ENCODE measurements around the gene IL32.

Gene IL32

DNA sequence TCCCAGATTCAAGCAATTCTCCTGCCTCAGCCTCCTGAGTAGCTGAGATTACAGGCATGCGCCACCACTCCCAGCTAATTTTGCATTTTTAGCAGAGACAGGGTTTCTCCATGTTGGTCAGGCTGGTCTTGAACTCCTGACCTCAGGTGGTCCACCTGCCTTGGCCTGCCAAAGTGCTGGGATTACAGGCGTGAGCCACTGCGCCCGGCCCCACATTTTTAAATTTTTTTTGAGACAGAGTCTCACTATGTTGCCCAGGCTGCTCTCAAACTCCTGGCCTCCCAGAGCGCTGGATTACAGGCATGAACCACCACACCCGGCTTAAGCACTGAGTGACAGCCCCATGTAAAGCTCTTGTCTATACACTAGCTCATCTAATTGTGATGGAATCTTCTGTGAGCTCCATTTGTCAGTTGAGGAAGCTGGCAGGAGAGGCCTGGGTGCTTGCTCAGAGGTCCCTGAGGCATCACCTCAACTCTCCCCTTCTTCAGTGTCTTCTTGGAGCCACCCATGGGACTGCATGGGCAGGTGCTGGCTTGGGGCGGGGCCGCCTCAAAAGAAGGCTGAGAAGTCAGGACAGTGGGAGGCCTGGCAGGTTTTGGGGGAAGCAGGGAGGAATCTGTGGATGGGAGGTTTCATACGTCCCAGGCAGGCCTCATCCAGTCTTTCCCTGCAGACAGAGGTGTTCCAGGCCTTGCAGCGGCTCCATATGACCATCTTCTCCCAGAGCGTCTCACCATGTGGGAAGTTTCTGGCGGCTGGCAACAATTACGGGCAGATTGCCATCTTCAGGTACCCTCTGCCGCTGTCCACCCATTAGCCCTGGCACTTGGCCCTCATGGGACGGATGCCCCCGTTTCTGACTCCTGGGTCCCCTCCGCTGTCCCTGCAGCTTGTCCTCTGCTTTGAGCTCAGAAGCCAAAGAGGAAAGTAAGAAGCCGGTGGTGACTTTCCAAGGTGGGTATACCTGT is 40.1 kb upstream of the IL32 start:
- H3K9me3 ChIP-seq (ENCODE audit: insufficient read depth, low read depth, low read length), result no peaks in the 10 kb centered on the region
- no peaks in the 10 kb centered on the region for H3K27me3 ChIP-seq (ENCODE audit: insufficient read depth, low read length, poor library complexity, severe bottlenecking)
- TF ChIP-seq CTCF (conservative IDR thresholded peaks at IDR 0.05; ENCODE audit: low read length) (no peak), EZH2phosphoT487 (IDR thresholded peaks at IDR 0.05; ENCODE audit: borderline replicate concordance) (no peak)
- H3K9me2 ChIP-seq (replicated peaks; ENCODE audit: low read depth, low read length), result no peaks in the 10 kb centered on the region
- no peak overlapping the region for H3K4me3 ChIP-seq (ENCODE audit: low read length, poor library complexity, severe bottlenecking)
- H3K9ac ChIP-seq (ENCODE audit: low read depth, low read length, poor library complexity, severe bottlenecking), result no peak overlapping the region
- peaks cover 12% of the 10 kb centered on the region for H4K20me1 ChIP-seq (ENCODE audit: insufficient read depth, low read length, poor library complexity, severe bottlenecking)
- H3K79me2 ChIP-seq (ENCODE audit: insufficient read depth, low read length), result peaks cover 29% of the 10 kb centered on the region
- H3K36me3 ChIP-seq (ENCODE audit: insufficient read depth, low read length), result no peaks in the 10 kb centered on the region
- H3K4me1 ChIP-seq (ENCODE audit: insufficient read depth, low read length, poor library complexity, severe bottlenecking), result peaks cover 15% of the 10 kb centered on the region
- H3K4me2 ChIP-seq (ENCODE audit: low read depth, low read length, poor library complexity, severe bottlenecking), result no peak overlapping the region
- no peaks in the 10 kb centered on the region for H3F3A ChIP-seq (ENCODE audit: low read depth)
- H2AFZ ChIP-seq (ENCODE audit: low read length), result no peak overlapping the region

DNA sequence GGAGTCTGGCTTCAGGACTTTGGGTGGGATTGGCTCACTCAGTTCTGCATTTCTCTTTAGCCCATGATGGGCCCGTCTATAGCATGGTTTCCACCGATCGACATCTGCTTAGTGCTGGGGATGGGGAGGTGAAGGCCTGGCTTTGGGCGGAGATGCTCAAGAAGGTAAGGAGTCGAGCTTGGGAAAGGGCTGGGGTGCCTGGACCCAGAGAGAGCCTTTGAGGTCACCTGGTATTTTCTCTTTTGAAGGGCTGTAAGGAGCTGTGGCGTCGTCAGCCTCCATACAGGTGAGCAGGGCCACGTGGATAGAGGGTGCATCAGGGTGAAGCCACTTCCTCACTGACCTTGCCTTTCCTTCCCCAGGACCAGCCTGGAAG is 39.4 kb upstream of the IL32 start:
- Histone ChIP-seq H2AFZ (ENCODE audit: low read length) (no peak overlapping the region), H3K4me3 (ENCODE audit: low read length, poor library complexity, severe bottlenecking) (no peak overlapping the region), H3K9ac (ENCODE audit: low read depth, low read length, poor library complexity, severe bottlenecking) (no peak overlapping the region), H3K4me1 (ENCODE audit: insufficient read depth, low read length, poor library complexity, severe bottlenecking) (peaks cover 15% of the 10 kb centered on the region), H3K9me2 (replicated peaks; ENCODE audit: low read depth, low read length) (no peaks in the 10 kb centered on the region), H3K9me3 (ENCODE audit: insufficient read depth, low read depth, low read length) (no peaks in the 10 kb centered on the region), H3K27me3 (ENCODE audit: insufficient read depth, low read length, poor library complexity, severe bottlenecking) (no peaks in the 10 kb centered on the region), H3K36me3 (ENCODE audit: insufficient read depth, low read length) (no peaks in the 10 kb centered on the region), H3F3A (ENCODE audit: low read depth) (no peaks in the 10 kb centered on the region), H4K20me1 (ENCODE audit: insufficient read depth, low read length, poor library complexity, severe bottlenecking) (peaks cover 8% of the 10 kb centered on the region), H3K79me2 (ENCODE audit: insufficient read depth, low read length) (peaks cover 22% of the 10 kb centered on the region), H3K4me2 (ENCODE audit: low read depth, low read length, poor library complexity, severe bottlenecking) (no peak overlapping the region)
- no peak for TF ChIP-seq CTCF (conservative IDR thresholded peaks at IDR 0.05; ENCODE audit: low read length)
- TF ChIP-seq EZH2phosphoT487 (IDR thresholded peaks at IDR 0.05; ENCODE audit: borderline replicate concordance), result no peak

GRCh38 chr16:3026609-3027488 is 38.6 kb upstream of the IL32 start:
- H3K36me3 ChIP-seq (ENCODE audit: insufficient read depth, low read length), result no peaks in the 10 kb centered on the region
- no peaks in the 10 kb centered on the region for H3K27me3 ChIP-seq (ENCODE audit: insufficient read depth, low read length, poor library complexity, severe bottlenecking)
- H3K9me3 ChIP-seq (ENCODE audit: insufficient read depth, low read depth, low read length), result no peaks in the 10 kb centered on the region
- no peak overlapping the region for H2AFZ ChIP-seq (ENCODE audit: low read length)
- no peaks in the 10 kb centered on the region for H3F3A ChIP-seq (ENCODE audit: low read depth)
- H3K9me2 ChIP-seq (replicated peaks; ENCODE audit: low read depth, low read length), result no peaks in the 10 kb centered on the region
- no peak overlapping the region for H3K4me2 ChIP-seq (ENCODE audit: low read depth, low read length, poor library complexity, severe bottlenecking)
- H4K20me1 ChIP-seq (ENCODE audit: insufficient read depth, low read length, poor library complexity, severe bottlenecking), result peaks cover 5% of the 10 kb centered on the region
- peaks cover 14% of the 10 kb centered on the region for H3K79me2 ChIP-seq (ENCODE audit: insufficient read depth, low read length)
- H3K4me1 ChIP-seq (ENCODE audit: insufficient read depth, low read length, poor library complexity, severe bottlenecking), result peaks cover 10% of the 10 kb centered on the region
- TF ChIP-seq EZH2phosphoT487 (IDR thresholded peaks at IDR 0.05; ENCODE audit: borderline replicate concordance) (no peak), CTCF (conservative IDR thresholded peaks at IDR 0.05; ENCODE audit: low read length) (no peak)
- no peak overlapping the region for H3K4me3 ChIP-seq (ENCODE audit: low read length, poor library complexity, severe bottlenecking)
- no peak overlapping the region for H3K9ac ChIP-seq (ENCODE audit: low read depth, low read length, poor library complexity, severe bottlenecking)

All from Loucy (cell line).